Measurements from ENCODE around the gene MYO5B. TPM values are rescaled to one million over a fixed set of nuclear protein-coding genes. Genes with fewer than 3 reads are reported as not detected.
"Not testable (repeated sequence)": the region's sequence is repeated elsewhere in the genome, so short reads cannot be mapped to it uniquely, and the experiment has no call there.

MYO5B gene
- total RNA-seq (2014; rRNA removed), result 2.4 and 6.3 TPM in 2 replicates
- polyA plus RNA-seq (2012), result 1.3 TPM

GRCh38 chr18:50194631-50195532, at the start of gene MYO5B:
MYO5B (minus strand) TSS chr18:50195147; CDS start chr18:50194793, 354 bp downstream.
- no peak for DNase-seq (ENCODE audit: low read depth)

GRCh38 chr18:50241768-50242167, 46.8 kb upstream of the MYO5B start:
- DNase-seq (ENCODE audit: low read depth), result not testable (repeated sequence)

- DNase-seq (ENCODE audit: low read depth), result peak; percentile 4
Measured at GRCh38 chr18:50240080-50240563, 45.2 kb upstream of the MYO5B start.

- DNase-seq (ENCODE audit: low read depth), result no peak
Measured at GRCh38 chr18:50232419-50232818, 37.5 kb upstream of the MYO5B start.

- DNase-seq (ENCODE audit: low read depth), result peak; percentile 9
Measured at GRCh38 chr18:50231621-50232020, 36.7 kb upstream of the MYO5B start.

DNA sequence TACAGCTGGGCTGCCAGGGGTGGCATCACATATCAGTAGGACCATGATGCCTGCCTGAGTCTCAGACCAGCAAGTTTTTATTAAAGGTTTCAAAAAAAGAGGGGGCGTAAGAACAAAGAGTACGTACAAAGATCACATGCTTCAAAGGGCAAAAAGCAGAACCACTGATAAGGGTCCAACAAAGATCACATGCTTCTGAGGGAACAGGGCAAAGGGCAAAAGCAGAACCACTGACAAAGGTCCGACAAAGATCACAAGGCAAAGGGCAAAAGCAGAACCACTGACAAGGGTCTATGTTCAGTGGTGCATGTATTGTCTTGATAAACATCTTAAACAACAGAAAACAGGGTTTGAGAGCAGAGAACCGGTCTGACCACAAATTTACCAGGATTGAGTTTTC, 25.3 kb upstream of the MYO5B start:
- DNase-seq (ENCODE audit: low read depth), result not testable (repeated sequence)

DNA sequence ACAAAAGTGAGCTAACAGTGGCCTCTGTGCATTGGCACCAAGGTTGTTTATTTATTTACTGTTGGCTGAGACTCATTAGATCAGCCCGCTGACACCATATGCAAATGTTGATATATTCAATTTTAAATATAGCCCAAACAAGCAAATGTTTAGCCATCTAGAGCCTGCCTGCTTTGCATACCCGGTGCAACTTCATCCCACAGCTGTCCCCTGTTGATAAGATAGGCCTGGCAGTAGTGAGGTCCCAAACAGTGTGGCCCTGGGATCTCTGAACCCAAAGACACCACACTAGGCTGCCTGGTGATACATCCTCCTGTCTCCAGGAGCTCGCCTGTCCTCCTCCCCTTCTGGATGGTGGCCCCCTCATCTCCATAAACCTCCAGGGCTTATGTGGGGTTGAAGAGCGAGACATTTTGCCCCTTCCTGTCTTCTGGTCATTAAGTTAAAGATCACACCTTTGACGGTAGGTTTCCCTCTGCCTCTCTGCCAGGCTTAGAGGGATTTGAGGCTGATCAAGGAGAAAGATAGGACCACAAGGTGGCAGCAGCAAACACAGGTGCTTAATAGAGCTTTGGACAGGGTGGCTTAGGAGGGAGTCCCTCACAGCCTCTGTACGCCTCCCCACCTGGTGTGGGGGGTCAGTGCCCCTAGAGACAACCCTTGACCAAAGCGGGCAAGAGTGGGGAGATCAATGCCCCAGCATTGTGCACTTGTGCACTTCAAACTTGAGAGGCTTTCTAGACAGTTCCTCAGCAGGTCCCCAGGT, 23.7 kb upstream of the MYO5B start:
- no peak for DNase-seq (ENCODE audit: low read depth)

- DNase-seq (ENCODE audit: low read depth), result no peak
Measured at GRCh38 chr18:50209311-50209710, 14.4 kb upstream of the MYO5B start.

- DNase-seq (ENCODE audit: low read depth), result no peak
Measured at GRCh38 chr18:50207722-50208121, 12.8 kb upstream of the MYO5B start.

DNA sequence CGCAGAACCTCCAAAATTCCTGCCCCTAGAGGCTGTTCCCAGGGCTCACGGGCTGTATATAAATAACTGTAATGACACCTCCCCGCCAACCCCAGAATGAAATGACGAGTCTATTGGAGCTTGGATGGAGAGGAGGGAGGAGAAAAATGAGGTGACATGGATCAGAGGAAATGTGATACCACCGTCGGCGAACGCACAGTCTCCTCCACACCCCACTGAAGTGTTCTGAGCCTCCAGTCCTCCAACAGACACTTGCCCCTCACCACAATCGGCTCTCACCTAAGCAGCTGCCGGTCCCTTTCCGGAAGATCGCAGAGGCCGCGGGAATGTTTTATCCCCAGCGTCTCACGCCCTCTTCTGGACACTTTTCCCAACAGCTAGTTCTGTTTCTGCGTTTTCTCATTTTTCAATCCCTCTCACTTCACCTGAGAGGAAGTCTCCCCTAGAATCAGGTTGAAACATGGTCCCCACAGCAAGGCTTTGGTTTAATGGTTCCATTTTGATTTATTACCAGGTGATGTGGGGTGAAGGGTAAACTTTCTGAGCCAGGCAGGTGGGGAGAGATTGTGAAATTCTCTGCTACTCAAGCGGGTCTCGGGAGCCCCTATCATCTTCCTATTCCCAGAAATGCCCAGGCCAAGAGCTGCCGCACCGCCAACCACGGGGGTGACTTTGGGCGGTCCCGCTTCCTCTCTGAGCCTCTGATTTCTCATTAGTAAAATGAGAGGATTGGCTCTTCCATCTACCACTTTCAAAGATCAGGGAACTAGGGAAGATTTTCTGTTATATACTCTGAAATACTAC, 9.1 kb upstream of the MYO5B start:
- peak; percentile 22 for DNase-seq (ENCODE audit: low read depth)

DNA sequence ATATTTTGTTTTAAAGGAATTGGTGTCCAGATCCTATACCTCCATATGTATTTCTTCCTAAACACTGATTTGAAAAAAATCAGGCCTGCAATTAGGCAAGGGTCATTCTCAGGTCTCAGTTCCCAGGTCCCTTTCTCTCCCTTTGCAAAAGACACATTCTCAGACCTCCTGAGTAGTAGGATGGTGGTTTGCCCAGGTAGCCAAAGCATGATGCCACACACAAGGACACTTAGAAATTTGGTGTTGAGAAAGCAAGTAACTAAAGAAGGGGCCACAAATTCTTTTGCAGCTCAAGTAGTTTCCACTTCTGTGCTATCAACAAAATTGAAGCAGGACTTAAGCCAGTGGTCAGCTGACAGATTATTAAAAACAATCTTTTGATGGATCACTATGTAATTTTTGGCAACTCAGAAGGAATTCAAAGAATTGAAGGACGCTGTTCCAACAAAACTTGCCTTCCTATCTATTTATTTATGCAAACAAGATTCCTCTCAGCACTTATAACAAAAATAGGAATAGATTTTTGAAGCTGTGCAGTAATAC, 6.6 kb upstream of the MYO5B start:
- DNase-seq (ENCODE audit: low read depth), result no peak

- DNase-seq (ENCODE audit: low read depth), result no peak
Measured at GRCh38 chr18:50199921-50200320, 5.0 kb upstream of the MYO5B start.

- DNase-seq (ENCODE audit: low read depth), result no peak
Measured at GRCh38 chr18:50199346-50199855, 4.5 kb upstream of the MYO5B start.

DNA sequence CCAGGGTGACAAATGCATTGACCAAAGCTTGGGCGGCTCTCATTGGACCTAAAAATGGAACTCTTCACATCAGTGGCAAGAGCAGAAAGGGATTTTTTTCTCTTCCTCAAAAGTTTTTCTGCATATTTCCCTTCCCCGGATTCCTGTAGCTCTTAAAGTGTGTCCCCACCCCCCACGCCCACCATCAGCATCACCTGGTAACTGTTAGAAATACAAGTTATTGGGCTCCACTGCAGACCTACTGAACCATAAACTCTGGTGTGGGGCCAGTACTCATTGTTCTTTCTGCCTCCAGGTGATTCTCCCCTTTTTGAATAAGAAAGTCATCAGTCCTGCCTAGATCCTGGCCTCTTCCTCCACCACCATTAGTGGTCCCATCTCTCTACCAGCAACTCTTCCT, 1.3 kb upstream of the MYO5B start:
- no peak for DNase-seq (ENCODE audit: low read depth)

DNA sequence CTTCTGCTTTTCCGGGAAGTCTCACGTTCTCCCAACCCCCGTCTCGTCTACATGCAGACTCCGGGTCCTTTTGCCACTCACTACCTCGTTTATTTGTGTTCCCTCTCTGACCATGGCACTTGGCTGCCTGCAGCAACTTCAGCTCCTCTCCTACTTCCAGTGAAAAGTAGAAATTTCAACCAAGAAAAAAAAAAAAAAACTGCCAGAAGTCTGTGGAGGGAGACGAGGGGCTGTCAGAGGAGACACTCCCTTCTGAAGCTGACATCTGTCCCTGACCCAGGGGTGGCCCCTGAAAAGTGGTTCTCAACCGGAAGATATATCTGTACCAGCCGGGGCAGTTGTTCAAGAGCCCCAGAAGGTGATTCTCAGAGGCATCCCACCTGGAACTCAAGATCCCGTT, 742 bp upstream of the MYO5B start:
- DNase-seq (ENCODE audit: low read depth), result no peak

DNA sequence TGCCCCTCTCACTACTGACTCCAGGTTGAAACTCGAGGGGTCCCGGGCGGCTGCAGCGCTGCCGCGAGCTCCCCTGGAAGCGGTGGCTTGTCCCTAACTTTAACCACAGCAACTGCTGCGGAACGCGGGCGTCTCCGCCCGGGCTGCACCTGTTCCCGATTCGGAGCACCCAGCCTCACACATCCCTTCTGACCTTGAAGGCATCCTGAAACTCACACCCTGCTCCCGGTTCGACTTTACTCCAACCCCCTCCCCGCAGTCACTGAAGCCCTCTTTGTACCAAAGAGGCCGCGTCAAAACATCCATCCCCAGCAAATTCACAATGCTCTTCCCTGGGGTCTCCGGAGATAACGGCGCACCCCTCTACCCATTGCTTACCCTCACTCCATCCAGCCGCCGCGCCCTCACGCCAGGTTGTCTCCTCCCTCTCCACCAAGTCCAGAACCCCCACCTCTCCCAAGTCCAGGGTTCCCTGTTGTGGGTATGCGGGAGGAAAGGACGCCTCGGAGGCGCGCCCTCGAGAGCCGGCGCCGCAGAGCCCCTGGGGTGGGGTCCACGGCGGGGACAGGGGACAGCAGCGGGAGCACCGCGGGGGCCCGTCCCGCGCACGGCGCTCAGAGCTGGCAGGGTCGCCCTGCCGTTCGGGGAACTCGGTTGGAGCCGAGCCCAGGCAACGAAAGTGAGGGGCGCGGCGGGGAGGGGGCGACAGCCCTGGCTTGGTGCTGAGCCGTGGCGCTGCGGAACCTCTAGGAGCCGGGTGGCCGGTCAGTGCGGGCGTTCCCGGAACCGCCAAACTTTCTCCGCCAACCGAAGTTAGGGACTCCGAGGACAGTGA, 934 bp downstream of the MYO5B start:
- no peak for DNase-seq (ENCODE audit: low read depth)

GRCh38 chr18:50192995-50193795, 1.8 kb downstream of the MYO5B start:
- no peak for DNase-seq (ENCODE audit: low read depth)

DNA sequence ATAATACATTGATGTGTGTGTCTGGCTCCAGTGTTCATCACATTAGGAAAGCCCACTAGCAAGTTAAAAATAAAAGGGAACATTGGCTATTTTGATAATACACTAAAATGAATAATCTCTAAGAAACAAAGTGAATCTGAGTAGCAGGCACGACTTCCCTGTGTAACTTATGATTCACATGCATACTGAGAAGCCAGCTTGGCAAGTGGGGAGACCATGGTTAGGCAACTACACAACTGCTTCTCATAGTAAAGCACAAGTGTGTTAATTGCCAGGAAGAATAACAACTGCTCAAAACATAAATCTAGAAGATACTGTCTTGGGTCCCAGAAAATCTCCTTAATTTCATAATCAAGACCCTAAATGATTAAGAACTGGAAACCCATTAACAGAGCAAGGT, 4.0 kb downstream of the MYO5B start:
- DNase-seq (ENCODE audit: low read depth), result no peak

GRCh38 chr18:50190236-50190635, 4.7 kb downstream of the MYO5B start:
- peak; percentile 12 for DNase-seq (ENCODE audit: low read depth)

Data from LHCN-M2 (cell line).